HCT116 (cell line): ENCODE data around the gene TIMM13. TPM values are rescaled to one million over a fixed set of nuclear protein-coding genes. Genes with fewer than 3 reads are reported as not detected.
"Not testable (repeated sequence)": the region's sequence is repeated elsewhere in the genome, so short reads cannot be mapped to it uniquely, and the experiment has no call there.

Experiments used
- ATAC-seq: fragments of 200-7000 bp; cut with Tn5 transposase; 2 replicates; pipeline ENCODE4 v1.9.1; 2020; ENCODE audit warnings: mild to moderate bottlenecking, moderate library complexity
- BruUV-seq: library from RNA; stranded (reverse); fragments of 400-500 nt; replicated peaks from 2 replicates; lab custom pipeline; 2021; lab: Mats Ljungman, UMichigan
- CTCF ChIA-PET: fragments of 300-600 bp; sonication (Branson Sonifier 250); formaldehyde crosslinking; loops from one replicate; lab custom pipeline; 2021; ENCODE audit warnings: antibody characterized with exemption; lab: Charles Lee
- POLR2A ChIA-PET: fragments of 300-600, 350-600 bp; sonication (Branson Sonifier 250); formaldehyde crosslinking; loops from one replicate; lab custom pipeline; 2021; ENCODE audit warnings: antibody characterized with exemption; lab: Charles Lee
- RAD21 ChIA-PET, 2 experiments: fragments of 300-600 bp; sonication (Branson Sonifier 250); formaldehyde crosslinking; loops; one replicate each; lab custom pipeline; 2023; ENCODE audit warnings: low total read pairs in 2 of 2; ENCODE audit not compliant: uncharacterized antibody in 2 of 2, unreplicated experiment in 2 of 2, low non-redundant PET in 1 of 2; lab: Charles Lee
- DNase-seq: peaks from one replicate; pipeline ENCODE4 v3.0.0-alpha.2; 2010; ENCODE audit warnings: low read depth, low spot score
- H2AFZ ChIP-seq: fragments of 200-600 bp; shearing (Covaris generic), sonication (generic); 2 replicates; pipeline ENCODE4 v1.6.1; 2017; ENCODE audit warnings: low read depth, mixed run types, mixed read lengths, antibody characterized with exemption, low read length; ENCODE audit not compliant: poor library complexity, severe bottlenecking
- H3K27ac ChIP-seq: 2 replicates; pipeline ENCODE4 v1.5.1; 2012; ENCODE audit warnings: low read depth, low read length
- H3K27me3 ChIP-seq: fragments of 200-600 bp; sonication (generic); 2 replicates; pipeline ENCODE4 v1.6.1; 2016; ENCODE audit warnings: mixed run types, low read length, mixed read lengths; ENCODE audit not compliant: insufficient read depth
- H3K36me3 ChIP-seq, 2 experiments: fragments of 200-500 bp in 1 of 2; fragments of 200-600 bp in 1 of 2; sonication (Bioruptor generic) in 1 of 2; sonication (generic) in 1 of 2; 2 replicates each; pipeline versions ENCODE4 v1.5.1 to v1.6.1; 2014 to 2016; ENCODE audit warnings: low read length in 2 of 2, inconsistent platforms in 1 of 2, mixed read lengths in 1 of 2, mixed run types in 1 of 2; ENCODE audit not compliant: insufficient read depth in 2 of 2, control insufficient read depth in 1 of 2
- H3K4me1 ChIP-seq, 2 experiments: fragments of 200-600 bp in 1 of 2; sonication (generic) in 1 of 2; 2 replicates each; pipeline versions ENCODE4 v1.5.1 to v1.6.1; 2012 to 2017; ENCODE audit warnings: low read length in 2 of 2, inconsistent platforms in 1 of 2, mild to moderate bottlenecking in 1 of 2, mixed read lengths in 1 of 2, mixed run types in 1 of 2, moderate library complexity in 1 of 2; ENCODE audit not compliant: insufficient read depth in 2 of 2, control insufficient read depth in 1 of 2
- H3K4me2 ChIP-seq: fragments of 200-600 bp; sonication (generic); 2 replicates; pipeline ENCODE4 v1.6.1; 2017; ENCODE audit warnings: mixed run types, low read length, mixed read lengths
- H3K4me3 ChIP-seq, 2 experiments: fragments of 200-600 bp in 1 of 2; sonication (generic) in 1 of 2; replicated peaks in 1 of 2; 2 replicates each; pipeline ENCODE4 v1.5.1; 2011 to 2016; ENCODE audit warnings: low read length in 2 of 2, control low read depth in 1 of 2, low read depth in 1 of 2, mild to moderate bottlenecking in 1 of 2, mixed read lengths in 1 of 2, mixed run types in 1 of 2
- H3K79me2 ChIP-seq: fragments of 200-600 bp; sonication (generic); 2 replicates; pipeline ENCODE4 v1.6.1; 2017; ENCODE audit warnings: mild to moderate bottlenecking, mixed run types, low read length, moderate library complexity, mixed read lengths; ENCODE audit not compliant: insufficient read depth
- H3K9ac ChIP-seq: fragments of 200-600 bp; sonication (generic); 2 replicates; pipeline ENCODE4 v1.6.1; 2016; ENCODE audit warnings: low read length, mixed read lengths
- H3K9me2 ChIP-seq: fragments of 200-600 bp; sonication (generic), shearing (Covaris generic); 2 replicates; pipeline ENCODE4 v1.6.1; 2017; ENCODE audit warnings: mixed run types, mild to moderate bottlenecking, moderate library complexity; ENCODE audit not compliant: insufficient read depth
- H3K9me3 ChIP-seq, 2 experiments: fragments of 200-500 bp in 1 of 2; fragments of 200-600 bp in 1 of 2; sonication (Bioruptor generic) in 1 of 2; sonication (generic) in 1 of 2; 2 replicates each; pipeline ENCODE4 v1.6.1; 2014 to 2017; ENCODE audit warnings: low read length in 2 of 2, mixed read lengths in 2 of 2, inconsistent platforms in 1 of 2, low read depth in 1 of 2, mild to moderate bottlenecking in 1 of 2, mixed run types in 1 of 2, moderate library complexity in 1 of 2; ENCODE audit not compliant: control insufficient read depth in 1 of 2, insufficient read depth in 1 of 2
- H4K20me1 ChIP-seq: fragments of 200-600 bp; sonication (generic), shearing (Covaris generic); 2 replicates; pipeline ENCODE4 v1.6.1; 2017; ENCODE audit warnings: mixed run types, mild to moderate bottlenecking, moderate library complexity; ENCODE audit not compliant: insufficient read depth
- CBX3 ChIP-seq: IDR thresholded peaks from 2 replicates; pipeline ENCODE4 v1.6.1; 2012; ENCODE audit warnings: low read depth
- JUND ChIP-seq: IDR thresholded peaks from 2 replicates; pipeline ENCODE4 v1.6.1; 2012
- POLR2A ChIP-seq: IDR thresholded peaks from 2 replicates; pipeline ENCODE4 v1.7.0; 2011; ENCODE audit warnings: borderline replicate concordance; ENCODE audit not compliant: insufficient read depth, insufficient read length; ENCODE audit errors: extremely low read depth
- SIN3A ChIP-seq: IDR thresholded peaks from 2 replicates; pipeline ENCODE4 v1.6.1; 2012; ENCODE audit warnings: low read depth
- ZBTB33 ChIP-seq: IDR thresholded peaks from 2 replicates; pipeline ENCODE4 v1.6.1; 2011; ENCODE audit warnings: mild to moderate bottlenecking, low read length, moderate library complexity; ENCODE audit not compliant: insufficient replicate concordance; ENCODE audit errors: extremely low read depth
- intact Hi-C: fragments of 100-400 bp; cut with micrococcal nuclease; formaldehyde crosslinking; loops from 2 replicates; pipeline ENCODE4 v1.10.0; 2022
- total RNA-seq: library from RNA; stranded (reverse); gene quantifications from one replicate; pipeline ENCODE4 v1.2.1, GENCODE V29; 2021; ENCODE audit not compliant: unreplicated experiment

TIMM13 gene
- total RNA-seq, 1 experiment from 2014 or later, result 151 TPM

- TF ChIP-seq POLR2A, result no peak
- no peak for TF ChIP-seq CBX3
- TF ChIP-seq SIN3A, result no peak
- no peaks in the 10 kb centered on the region for H3K27me3 ChIP-seq
- H3K9ac ChIP-seq, result no peak overlapping the region
- peaks cover 0 to 8% of the 10 kb centered on the region in 2 experiments; a peak in 1 of 4 replicates for H3K4me1 ChIP-seq
- DNase-seq (no peak), ATAC-seq (no peak)
- no peaks in the 10 kb centered on the region for H4K20me1 ChIP-seq
- H3K9me3 ChIP-seq, result peaks cover 0 to 7% of the 10 kb centered on the region in 2 experiments; a peak in 1 of 4 replicates
- ChIA-PET CTCF (no interaction called here), POLR2A (no interaction called here), RAD21 (no interaction called here)
- intact Hi-C loops, result loop anchor here (5.0 kb wide), 1 partner anchor 67 kb away; the partner anchor contains the start of genes LSM7 and SPPL2B
- no peak overlapping the region for H3K27ac ChIP-seq
- no peaks in the 10 kb centered on the region for H3K79me2 ChIP-seq
- H3K36me3 ChIP-seq, result no peaks in the 10 kb centered on the region
- no peak overlapping the region for H3K4me2 ChIP-seq
- no peaks in the 10 kb centered on the region for H3K9me2 ChIP-seq
- no peak overlapping the region for H3K4me3 ChIP-seq
- H2AFZ ChIP-seq, result no peak overlapping the region
- BruUV-seq, result no TSS peak
Observed at GRCh38 chr19:2394442-2395292, 32.7 kb downstream of the TIMM13 start.

GRCh38 chr19:2394054-2394441 is 33.3 kb downstream of the TIMM13 start:
- H3K4me2 ChIP-seq, result no peak overlapping the region
- DNase-seq, result no peak
- peaks cover 0 to 8% of the 10 kb centered on the region in 2 experiments; a peak in 1 of 4 replicates for H3K4me1 ChIP-seq
- H2AFZ ChIP-seq, result no peak overlapping the region
- BruUV-seq, result no TSS peak
- no peak for TF ChIP-seq ZBTB33
- TF ChIP-seq JUND, result no peak
- TF ChIP-seq, all 23 proteins: peak for 0
- CTCF ChIA-PET, result interaction anchor here (0.6 kb wide), 1 partner anchor 325 kb away, joined by 3 read pairs; no protein-coding TSS in a partner anchor
- no peak overlapping the region for H3K9ac ChIP-seq
- no peaks in the 10 kb centered on the region for H3K36me3 ChIP-seq
- POLR2A ChIA-PET, result no interaction called here
- H3K27ac ChIP-seq, result no peak overlapping the region
- H3K9me3 ChIP-seq, result peaks cover 0 to 7% of the 10 kb centered on the region in 2 experiments; a peak in 1 of 4 replicates
- RAD21 ChIA-PET, result no interaction called here
- no peak for ATAC-seq
- no peak overlapping the region for H3K4me3 ChIP-seq
- H3K79me2 ChIP-seq, result no peaks in the 10 kb centered on the region
- intact Hi-C loops, result loop anchor here (5.0 kb wide), 1 partner anchor 67 kb away; the partner anchor contains the start of genes LSM7 and SPPL2B
- H3K27me3 ChIP-seq, result no peaks in the 10 kb centered on the region
- no peaks in the 10 kb centered on the region for H4K20me1 ChIP-seq
- no peaks in the 10 kb centered on the region for H3K9me2 ChIP-seq

- ATAC-seq, H4K20me1 ChIP-seq, H3K9ac ChIP-seq, BruUV-seq, H3K36me3 ChIP-seq, H3K79me2 ChIP-seq, H3K4me3 ChIP-seq, RAD21 ChIA-PET, H3K27ac ChIP-seq, H3K9me3 ChIP-seq, DNase-seq, H3K4me1 ChIP-seq, H3K27me3 ChIP-seq, H3K9me2 ChIP-seq, H3K4me2 ChIP-seq, H2AFZ ChIP-seq: not testable (repeated sequence)
- intact Hi-C loops, result loop anchor here (5.0 kb wide), 1 partner anchor 66 kb away; the partner anchor contains the start of genes LSM7 and SPPL2B
- CTCF ChIA-PET, result interaction anchor here (0.6 to 1.2 kb wide), 3 partner anchors 218 to 1640 kb away, joined by 3 to 4 read pairs (median 4); no protein-coding TSS in a partner anchor
- POLR2A ChIA-PET, result interaction anchor here (1.2 kb wide), 1 partner anchor 123 kb away, joined by 3 read pairs; no protein-coding TSS in a partner anchor
Observed at GRCh38 chr19:2392899-2393298, 34.5 kb downstream of the TIMM13 start.
